SK-N-SH treated with all-trans-retinoic acid at 6 μM for 48 hours (cell line): ENCODE measurements around the gene PSMF1.

Experiments used
- ATAC-seq: fragments of 200-7000 bp; cut with Tn5 transposase; 3 replicates; pipeline ENCODE4 v1.9.1; 2020; ENCODE audit warnings: mild to moderate bottlenecking, moderate library complexity
- ARNTL ChIP-seq: fragments of 450-650 bp; formaldehyde crosslinking; IDR thresholded peaks from 2 replicates; pipeline ENCODE4 v1.5.0; 2020; ENCODE audit warnings: low read depth, mild to moderate bottlenecking, moderate library complexity, borderline replicate concordance
- BACH2 ChIP-seq: fragments of 250-450 bp; sonication (Bioruptor Pico); IDR thresholded peaks from 2 replicates; pipeline ENCODE4 v1.9.0; 2021; ENCODE audit warnings: mild to moderate bottlenecking, borderline replicate concordance
- CSDC2 ChIP-seq: fragments of 250-450 bp; sonication (Bioruptor Pico); IDR thresholded peaks from 2 replicates; pipeline ENCODE4 v1.5.0; 2020; ENCODE audit warnings: mild to moderate bottlenecking, moderate library complexity
- ESRRG ChIP-seq: fragments of 250-450 bp; sonication (Bioruptor Pico); IDR thresholded peaks from 2 replicates; pipeline ENCODE4 v1.6.1; 2021; ENCODE audit warnings: mild to moderate bottlenecking
- GLIS3 ChIP-seq: fragments of 250-450 bp; sonication (Bioruptor Pico); IDR thresholded peaks from 2 replicates; pipeline ENCODE4 v1.5.0; 2020; ENCODE audit warnings: mild to moderate bottlenecking, moderate library complexity
- ISL1 ChIP-seq: fragments of 250-450 bp; sonication (Bioruptor Pico); IDR thresholded peaks from 2 replicates; pipeline ENCODE4 v2.1.2; 2022; ENCODE audit warnings: mild to moderate bottlenecking, moderate library complexity
- OSR1 ChIP-seq: fragments of 250-450 bp; sonication (Bioruptor Pico); IDR thresholded peaks from 2 replicates; pipeline ENCODE4 v1.8.0; 2022; ENCODE audit warnings: moderate library complexity, mild to moderate bottlenecking, inconsistent platforms
- PPARA ChIP-seq: fragments of 250-450 bp; sonication (Bioruptor Pico); IDR thresholded peaks from 2 replicates; pipeline ENCODE4 v1.5.0; 2020; ENCODE audit warnings: mild to moderate bottlenecking, borderline replicate concordance
- RARB ChIP-seq: fragments of 250-450 bp; sonication (Bioruptor Pico); IDR thresholded peaks from 2 replicates; pipeline ENCODE4 v1.8.0; 2021; ENCODE audit warnings: mild to moderate bottlenecking, moderate library complexity
- TCF4 ChIP-seq: fragments of 250-450 bp; sonication (Bioruptor Pico); IDR thresholded peaks from 2 replicates; pipeline ENCODE4 v1.8.0; 2021; ENCODE audit warnings: mild to moderate bottlenecking, moderate library complexity, borderline replicate concordance
- TOX ChIP-seq: fragments of 250-450 bp; sonication (Bioruptor Pico); IDR thresholded peaks from 2 replicates; pipeline ENCODE4 v1.8.0; 2021; ENCODE audit warnings: mild to moderate bottlenecking, moderate library complexity, borderline replicate concordance
- ZC3H10 ChIP-seq: fragments of 250-450 bp; sonication (Bioruptor Pico); IDR thresholded peaks from 2 replicates; pipeline ENCODE4 v1.5.1; 2021; ENCODE audit warnings: mild to moderate bottlenecking, moderate library complexity
- ZFP3 ChIP-seq: fragments of 250-450 bp; sonication (Bioruptor Pico); IDR thresholded peaks from 2 replicates; pipeline ENCODE4 v1.5.0; 2020; ENCODE audit warnings: mild to moderate bottlenecking, moderate library complexity
- ZFP30 ChIP-seq: fragments of 450-650 bp; formaldehyde crosslinking; IDR thresholded peaks from 2 replicates; pipeline ENCODE4 v1.5.0; 2022; ENCODE audit warnings: mild to moderate bottlenecking, moderate library complexity
- ZNF565 ChIP-seq: fragments of 450-650 bp; formaldehyde crosslinking; conservative IDR thresholded peaks from 2 replicates; pipeline ENCODE4 v1.5.0; 2020; ENCODE audit warnings: low read depth, mild to moderate bottlenecking, moderate library complexity
- ZNF8 ChIP-seq: fragments of 450-650 bp; formaldehyde crosslinking; IDR thresholded peaks from 2 replicates; pipeline ENCODE4 v1.5.0; 2020; ENCODE audit warnings: mild to moderate bottlenecking, moderate library complexity
- TF ChIP-seq, protein P1 (sequence below): fragments of 250-450 bp; sonication (Bioruptor Pico); IDR thresholded peaks from 2 replicates; pipeline ENCODE4 v1.8.0; 2021; ENCODE audit warnings: low read depth, mild to moderate bottlenecking, moderate library complexity, borderline replicate concordance
- TF ChIP-seq, protein P2 (sequence below): fragments of 250-450 bp; sonication (Bioruptor Pico); IDR thresholded peaks from 2 replicates; pipeline ENCODE4 v1.5.1; 2021; ENCODE audit warnings: mild to moderate bottlenecking, moderate library complexity
- TF ChIP-seq, protein P3 (sequence below): fragments of 250-450 bp; sonication (Bioruptor Pico); IDR thresholded peaks from 2 replicates; pipeline ENCODE4 v1.5.1; 2020; ENCODE audit warnings: low read depth, mild to moderate bottlenecking, moderate library complexity
- TF ChIP-seq, protein P4 (sequence below): fragments of 250-450 bp; sonication (Bioruptor Pico); IDR thresholded peaks from 2 replicates; pipeline ENCODE4 v1.5.0; 2020; ENCODE audit warnings: mild to moderate bottlenecking, moderate library complexity

The PSMF1 gene

DNA sequence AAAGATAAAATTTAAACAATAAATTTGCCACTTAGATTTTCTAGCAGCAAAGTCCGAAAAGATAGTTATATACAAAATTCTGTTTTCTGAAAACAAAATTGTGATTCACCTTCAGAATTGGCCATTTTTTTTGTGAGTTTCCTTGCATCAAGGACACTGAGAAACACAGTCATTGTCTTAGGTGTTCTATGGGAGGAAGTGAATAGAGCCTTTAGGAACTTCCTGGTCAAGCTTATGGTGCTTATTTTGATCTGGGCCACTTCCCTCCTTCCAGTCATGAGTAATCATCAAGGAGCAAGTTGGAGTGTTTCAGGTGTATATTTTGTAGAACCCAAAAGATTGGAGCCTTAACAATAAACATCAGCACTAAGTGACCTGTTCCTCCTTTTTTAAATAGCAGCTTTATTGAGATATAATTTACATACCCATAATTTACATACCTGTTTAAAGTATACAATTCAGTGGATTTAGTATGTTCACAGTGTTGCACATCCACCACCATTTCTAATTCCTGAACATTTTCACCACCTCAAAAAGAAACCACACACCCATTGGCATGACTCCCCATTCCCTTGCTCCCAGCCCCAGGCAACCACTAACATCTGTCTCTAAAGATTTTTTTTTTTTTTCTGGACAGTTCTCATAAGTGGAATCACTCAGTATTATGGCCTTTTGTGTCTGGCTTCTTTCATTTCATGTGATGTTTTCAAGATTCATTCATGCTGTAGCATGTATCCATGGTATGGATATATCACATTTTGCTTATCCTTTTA lies 48.7 kb downstream of the PSMF1 start:
- TF ChIP-seq, protein P1, sequence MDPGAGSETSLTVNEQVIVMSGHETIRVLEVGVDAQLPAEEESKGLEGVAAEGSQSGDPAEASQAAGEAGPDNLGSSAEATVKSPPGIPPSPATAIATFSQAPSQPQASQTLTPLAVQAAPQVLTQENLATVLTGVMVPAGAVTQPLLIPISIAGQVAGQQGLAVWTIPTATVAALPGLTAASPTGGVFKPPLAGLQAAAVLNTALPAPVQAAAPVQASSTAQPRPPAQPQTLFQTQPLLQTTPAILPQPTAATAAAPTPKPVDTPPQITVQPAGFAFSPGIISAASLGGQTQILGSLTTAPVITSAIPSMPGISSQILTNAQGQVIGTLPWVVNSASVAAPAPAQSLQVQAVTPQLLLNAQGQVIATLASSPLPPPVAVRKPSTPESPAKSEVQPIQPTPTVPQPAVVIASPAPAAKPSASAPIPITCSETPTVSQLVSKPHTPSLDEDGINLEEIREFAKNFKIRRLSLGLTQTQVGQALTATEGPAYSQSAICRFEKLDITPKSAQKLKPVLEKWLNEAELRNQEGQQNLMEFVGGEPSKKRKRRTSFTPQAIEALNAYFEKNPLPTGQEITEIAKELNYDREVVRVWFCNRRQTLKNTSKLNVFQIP (CRISPR knock-in tag) = no peak
- no peak for TF ChIP-seq ISL1
- no peak for TF ChIP-seq ZC3H10 (CRISPR knock-in tag)
- TF ChIP-seq ZFP30 (CRISPR knock-in tag) = no peak
- TF ChIP-seq CSDC2 (CRISPR knock-in tag) = no peak
- no peak for TF ChIP-seq ESRRG (CRISPR knock-in tag)
- no peak for TF ChIP-seq GLIS3 (CRISPR knock-in tag)
- no peak for ATAC-seq

DNA sequence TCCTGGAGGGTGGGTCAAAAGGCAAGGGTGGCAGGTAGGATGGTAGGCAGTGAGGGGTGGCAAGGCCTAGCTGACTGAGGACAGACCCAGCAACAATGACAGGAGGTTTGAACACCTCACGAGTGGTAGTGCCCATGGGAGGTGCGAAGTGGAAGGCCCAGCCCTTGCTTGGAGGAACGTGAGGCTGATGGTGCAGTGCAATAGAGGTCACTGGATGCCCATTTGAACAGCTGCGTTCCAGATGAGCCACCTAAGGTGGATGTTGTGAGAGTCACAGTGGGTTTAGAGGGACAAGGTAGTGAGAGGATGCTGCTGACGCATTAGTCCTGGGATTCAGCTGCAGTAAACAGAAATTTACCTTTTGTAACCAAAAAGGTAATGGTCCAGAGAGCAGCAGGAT lies 50.8 kb downstream of the PSMF1 start:
- TF ChIP-seq, protein P2, sequence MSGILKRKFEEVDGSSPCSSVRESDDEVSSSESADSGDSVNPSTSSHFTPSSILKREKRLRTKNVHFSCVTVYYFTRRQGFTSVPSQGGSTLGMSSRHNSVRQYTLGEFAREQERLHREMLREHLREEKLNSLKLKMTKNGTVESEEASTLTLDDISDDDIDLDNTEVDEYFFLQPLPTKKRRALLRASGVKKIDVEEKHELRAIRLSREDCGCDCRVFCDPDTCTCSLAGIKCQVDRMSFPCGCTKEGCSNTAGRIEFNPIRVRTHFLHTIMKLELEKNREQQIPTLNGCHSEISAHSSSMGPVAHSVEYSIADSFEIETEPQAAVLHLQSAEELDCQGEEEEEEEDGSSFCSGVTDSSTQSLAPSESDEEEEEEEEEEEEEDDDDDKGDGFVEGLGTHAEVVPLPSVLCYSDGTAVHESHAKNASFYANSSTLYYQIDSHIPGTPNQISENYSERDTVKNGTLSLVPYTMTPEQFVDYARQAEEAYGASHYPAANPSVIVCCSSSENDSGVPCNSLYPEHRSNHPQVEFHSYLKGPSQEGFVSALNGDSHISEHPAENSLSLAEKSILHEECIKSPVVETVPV = no peak
- TF ChIP-seq, protein P3, sequence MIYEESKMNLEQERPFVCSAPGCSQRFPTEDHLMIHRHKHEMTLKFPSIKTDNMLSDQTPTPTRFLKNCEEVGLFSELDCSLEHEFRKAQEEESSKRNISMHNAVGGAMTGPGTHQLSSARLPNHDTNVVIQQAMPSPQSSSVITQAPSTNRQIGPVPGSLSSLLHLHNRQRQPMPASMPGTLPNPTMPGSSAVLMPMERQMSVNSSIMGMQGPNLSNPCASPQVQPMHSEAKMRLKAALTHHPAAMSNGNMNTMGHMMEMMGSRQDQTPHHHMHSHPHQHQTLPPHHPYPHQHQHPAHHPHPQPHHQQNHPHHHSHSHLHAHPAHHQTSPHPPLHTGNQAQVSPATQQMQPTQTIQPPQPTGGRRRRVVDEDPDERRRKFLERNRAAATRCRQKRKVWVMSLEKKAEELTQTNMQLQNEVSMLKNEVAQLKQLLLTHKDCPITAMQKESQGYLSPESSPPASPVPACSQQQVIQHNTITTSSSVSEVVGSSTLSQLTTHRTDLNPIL (CRISPR knock-in tag) = no peak
- no peak for TF ChIP-seq OSR1 (CRISPR knock-in tag)
- no peak for TF ChIP-seq ARNTL (CRISPR knock-in tag)

DNA sequence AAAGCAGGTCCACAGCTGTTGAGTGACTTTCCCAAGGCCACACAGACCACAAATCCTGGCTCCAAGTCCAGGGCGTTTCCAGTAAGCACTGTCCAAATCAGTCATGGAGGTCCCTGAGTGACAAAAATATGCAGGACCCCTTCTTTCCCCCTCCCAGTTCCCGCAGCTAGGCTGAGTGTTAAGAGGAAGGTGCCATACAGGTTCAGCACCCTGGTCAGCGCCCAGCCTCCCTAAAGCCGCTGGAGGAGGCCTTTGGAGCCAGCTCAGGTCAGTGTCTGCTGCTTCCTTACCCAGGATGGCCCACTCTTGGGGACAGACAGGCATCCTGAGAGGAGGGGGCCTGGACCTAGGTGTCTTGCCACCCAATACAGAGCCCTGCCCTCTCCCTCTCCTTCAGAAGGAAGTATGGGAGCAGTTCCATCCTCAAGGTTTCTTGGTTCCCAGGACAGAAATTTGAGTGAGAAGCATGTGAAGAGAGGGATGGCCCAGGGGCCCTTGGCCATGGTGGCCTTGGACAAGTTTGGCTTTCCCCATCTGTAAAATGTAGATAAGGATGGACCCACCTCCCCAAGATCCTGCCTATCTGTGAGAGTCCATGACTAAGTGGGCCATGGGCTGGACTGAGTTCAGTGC lies 53.2 kb downstream of the PSMF1 start:
- TF ChIP-seq BACH2 (CRISPR knock-in tag) (no peak), ZFP30 (CRISPR knock-in tag) (no peak), RARB (CRISPR knock-in tag) (no peak), PPARA (CRISPR knock-in tag) (no peak), ARNTL (CRISPR knock-in tag) (no peak), ZNF565 (CRISPR knock-in tag) (no peak), TOX (CRISPR knock-in tag) (no peak)
- TF ChIP-seq, protein P4, sequence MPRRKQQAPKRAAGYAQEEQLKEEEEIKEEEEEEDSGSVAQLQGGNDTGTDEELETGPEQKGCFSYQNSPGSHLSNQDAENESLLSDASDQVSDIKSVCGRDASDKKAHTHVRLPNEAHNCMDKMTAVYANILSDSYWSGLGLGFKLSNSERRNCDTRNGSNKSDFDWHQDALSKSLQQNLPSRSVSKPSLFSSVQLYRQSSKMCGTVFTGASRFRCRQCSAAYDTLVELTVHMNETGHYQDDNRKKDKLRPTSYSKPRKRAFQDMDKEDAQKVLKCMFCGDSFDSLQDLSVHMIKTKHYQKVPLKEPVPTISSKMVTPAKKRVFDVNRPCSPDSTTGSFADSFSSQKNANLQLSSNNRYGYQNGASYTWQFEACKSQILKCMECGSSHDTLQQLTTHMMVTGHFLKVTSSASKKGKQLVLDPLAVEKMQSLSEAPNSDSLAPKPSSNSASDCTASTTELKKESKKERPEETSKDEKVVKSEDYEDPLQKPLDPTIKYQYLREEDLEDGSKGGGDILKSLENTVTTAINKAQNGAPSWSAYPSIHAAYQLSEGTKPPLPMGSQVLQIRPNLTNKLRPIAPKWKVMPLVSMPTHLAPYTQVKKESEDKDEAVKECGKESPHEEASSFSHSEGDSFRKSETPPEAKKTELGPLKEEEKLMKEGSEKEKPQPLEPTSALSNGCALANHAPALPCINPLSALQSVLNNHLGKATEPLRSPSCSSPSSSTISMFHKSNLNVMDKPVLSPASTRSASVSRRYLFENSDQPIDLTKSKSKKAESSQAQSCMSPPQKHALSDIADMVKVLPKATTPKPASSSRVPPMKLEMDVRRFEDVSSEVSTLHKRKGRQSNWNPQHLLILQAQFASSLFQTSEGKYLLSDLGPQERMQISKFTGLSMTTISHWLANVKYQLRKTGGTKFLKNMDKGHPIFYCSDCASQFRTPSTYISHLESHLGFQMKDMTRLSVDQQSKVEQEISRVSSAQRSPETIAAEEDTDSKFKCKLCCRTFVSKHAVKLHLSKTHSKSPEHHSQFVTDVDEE (CRISPR knock-in tag) = no peak
- TF ChIP-seq, protein P3 (CRISPR knock-in tag) = no peak
- peak; percentile 54 for ATAC-seq

More for the DNA sequence above, 50.8 kb downstream of the PSMF1 start:
- ATAC-seq = no peak

DNA sequence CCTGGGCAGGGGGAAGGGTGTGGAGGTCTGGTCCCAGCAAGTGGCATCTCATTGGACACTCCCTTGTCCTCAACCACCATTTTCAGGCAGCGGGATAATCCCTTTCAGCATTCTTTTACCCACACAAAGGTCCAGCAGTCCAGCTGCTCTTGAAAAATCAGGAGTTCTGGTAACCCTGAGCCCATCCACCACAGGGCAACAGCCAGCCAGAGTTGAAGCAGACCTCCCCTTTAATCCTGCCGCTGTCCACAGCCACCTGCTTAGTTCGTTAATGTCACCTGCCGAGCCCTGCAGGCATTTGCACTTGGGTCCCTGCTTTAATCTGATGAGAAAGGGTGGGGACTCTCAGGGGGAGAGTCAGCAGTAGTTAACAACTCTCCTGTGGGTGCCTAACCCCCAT lies 55.3 kb downstream of the PSMF1 start:
- no peak for ATAC-seq
- no peak for TF ChIP-seq ESRRG (CRISPR knock-in tag)
- no peak for TF ChIP-seq OSR1 (CRISPR knock-in tag)
- TF ChIP-seq TOX (CRISPR knock-in tag) = no peak
- no peak for TF ChIP-seq TCF4 (CRISPR knock-in tag)
- TF ChIP-seq ZFP3 = no peak
- TF ChIP-seq, protein P1 (CRISPR knock-in tag) = no peak
- TF ChIP-seq GLIS3 (CRISPR knock-in tag) = no peak
- no peak for TF ChIP-seq CSDC2 (CRISPR knock-in tag)
- no peak for TF ChIP-seq ZNF8
- TF ChIP-seq ZC3H10 (CRISPR knock-in tag) = no peak
- TF ChIP-seq, protein P3 (CRISPR knock-in tag) = no peak
- TF ChIP-seq ARNTL (CRISPR knock-in tag) = no peak
- no peak for TF ChIP-seq ISL1
